Measurements from ENCODE around the gene TTC16. TPM values are rescaled to one million over a fixed set of nuclear protein-coding genes. Genes with fewer than 3 reads are reported as not detected.

Gene TTC16
- total RNA-seq, 1 experiment from 2014 or later, result not detected

- Mint-ChIP-seq H3K27ac (no peak overlapping the region; a peak in 1 of 7 replicates), H3K36me3 (ENCODE audit: insufficient read depth in 1 of 3, low read depth in 3 of 3) (peaks cover 18 to 23% (median 21%) of the 10 kb centered on the region in 3 experiments; a peak in 6 of 7 replicates), H3K9me3 (no peaks in the 10 kb centered on the region; a peak in 1 of 5 replicates)
Measured at GRCh38 chr9:127693143-127693542, 22.7 kb upstream of the TTC16 start.

More at GRCh38 chr9:127693143-127693542, 22.7 kb upstream of the TTC16 start:
- Histone ChIP-seq H4K20me1 (ENCODE audit: control insufficient read depth, insufficient read depth, insufficient read length) (no peaks in the 10 kb centered on the region), H3K79me2 (ENCODE audit: insufficient read depth, low read length) (no peaks in the 10 kb centered on the region), H3K27ac (ENCODE audit: insufficient read length, low read depth, low read length) (no peak overlapping the region), H2BK120ac (ENCODE audit: low read depth, low read length, poor library complexity, severe bottlenecking) (no peak overlapping the region), H2BK12ac (ENCODE audit: insufficient read length, low read depth, low read length) (no peak overlapping the region), H3K23ac (ENCODE audit: insufficient read length, low read depth, low read length) (no peak overlapping the region), H3T11ph (ENCODE audit: low read length) (no peak overlapping the region), H3K23me2 (ENCODE audit: insufficient read length, low read depth, low read length, poor library complexity, severe bottlenecking) (no peaks in the 10 kb centered on the region), H4K8ac (replicated peaks; ENCODE audit: insufficient read length, low read depth, low read length) (no peak overlapping the region), H4K5ac (ENCODE audit: insufficient read length, low read depth, low read length) (no peak overlapping the region), H3K14ac (ENCODE audit: insufficient read depth, low read length) (no peak overlapping the region), H3K27me3 (ENCODE audit: insufficient read depth, low read length) (no peaks in the 10 kb centered on the region), H3K9ac (ENCODE audit: extremely low read depth, insufficient read length, low read length) (no peak overlapping the region), H3K56ac (ENCODE audit: insufficient read length, low read depth, low read length) (no peak overlapping the region), H3K4ac (ENCODE audit: low read depth, low read length) (no peak overlapping the region), H2AFZ (ENCODE audit: low read length) (no peak overlapping the region), H2BK15ac (ENCODE audit: low read depth, low read length) (no peak overlapping the region), H3K4me2 (ENCODE audit: insufficient read depth, insufficient read length, low read length) (no peak overlapping the region), H3K79me1 (ENCODE audit: insufficient read depth, low read depth, low read length, poor library complexity, severe bottlenecking) (no peaks in the 10 kb centered on the region), H2BK20ac (ENCODE audit: low read depth, low read length, poor library complexity, severe bottlenecking) (no peak overlapping the region), H3K9me3 (ENCODE audit: control insufficient read depth, low read depth, low read length) (no peaks in the 10 kb centered on the region), H3K18ac (ENCODE audit: insufficient read length, low read depth, low read length) (no peak overlapping the region), H4K91ac (ENCODE audit: insufficient read length, low read depth, low read length) (no peak overlapping the region), H2BK5ac (ENCODE audit: insufficient read length, low read length) (no peak overlapping the region), H2AK5ac (ENCODE audit: insufficient read length, low read length) (no peak overlapping the region), H3K4me1 (ENCODE audit: insufficient read depth, low read length) (no peaks in the 10 kb centered on the region)
- WGBS (ENCODE audit: extremely low coverage, insufficient read length, low lambda C conversion rate), result no CpG with 5 or more reads among the region's 10 CpGs
- no peak for TF ChIP-seq CTCF (conservative IDR thresholded peaks at IDR 0.05)
- no peak for DNase-seq
- H3K4me3 Mint-ChIP-seq, result no peak overlapping the region
- no peaks in the 10 kb centered on the region; the same call in 1 of the 2 replicates for H3K27me3 Mint-ChIP-seq (ENCODE audit: low read depth)
- no peaks in the 10 kb centered on the region for H3K4me1 Mint-ChIP-seq
